ENCODE measurements around the gene PTPRG.

Gene PTPRG

DNA sequence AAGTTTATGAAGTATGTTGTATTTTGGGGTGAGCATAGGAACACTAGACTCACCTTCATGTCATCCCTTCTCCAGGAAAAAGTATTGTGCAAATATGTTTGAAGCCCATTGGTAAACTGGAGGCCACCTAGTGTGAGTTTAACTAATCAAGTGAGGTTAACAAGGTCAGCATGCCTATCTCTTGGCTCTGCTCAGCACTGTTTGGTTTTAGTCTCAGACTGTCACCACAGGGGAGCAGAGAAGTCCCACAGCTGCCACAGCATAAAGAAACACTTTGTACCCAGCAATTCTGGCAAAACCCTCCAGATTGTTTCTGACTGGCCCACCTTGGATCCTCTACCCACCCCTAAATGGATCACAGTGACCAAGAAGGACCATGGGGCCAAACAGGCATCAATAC lies 659.2 kb downstream of the PTPRG start:
- no peak for DNase-seq

DNA sequence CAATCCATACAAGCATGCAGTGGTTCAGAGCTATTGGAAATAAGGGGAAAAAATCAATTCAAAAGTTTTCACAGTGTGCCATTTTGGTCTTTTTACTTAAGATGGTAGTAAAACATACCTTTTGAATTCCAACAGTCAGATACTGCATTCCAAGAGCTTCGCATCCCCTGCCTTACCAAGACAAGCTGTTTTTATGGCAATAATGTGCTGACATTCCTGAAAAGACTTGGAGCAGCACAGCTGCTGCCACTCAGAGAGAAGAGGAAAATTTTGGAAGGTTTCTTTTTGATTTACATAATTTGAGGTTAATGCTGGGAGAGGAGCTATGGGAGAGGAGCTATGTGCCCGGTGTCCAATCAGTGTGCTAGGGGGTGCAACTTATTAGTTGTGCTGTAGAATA lies 663.7 kb downstream of the PTPRG start:
- no peak for DNase-seq

DNA sequence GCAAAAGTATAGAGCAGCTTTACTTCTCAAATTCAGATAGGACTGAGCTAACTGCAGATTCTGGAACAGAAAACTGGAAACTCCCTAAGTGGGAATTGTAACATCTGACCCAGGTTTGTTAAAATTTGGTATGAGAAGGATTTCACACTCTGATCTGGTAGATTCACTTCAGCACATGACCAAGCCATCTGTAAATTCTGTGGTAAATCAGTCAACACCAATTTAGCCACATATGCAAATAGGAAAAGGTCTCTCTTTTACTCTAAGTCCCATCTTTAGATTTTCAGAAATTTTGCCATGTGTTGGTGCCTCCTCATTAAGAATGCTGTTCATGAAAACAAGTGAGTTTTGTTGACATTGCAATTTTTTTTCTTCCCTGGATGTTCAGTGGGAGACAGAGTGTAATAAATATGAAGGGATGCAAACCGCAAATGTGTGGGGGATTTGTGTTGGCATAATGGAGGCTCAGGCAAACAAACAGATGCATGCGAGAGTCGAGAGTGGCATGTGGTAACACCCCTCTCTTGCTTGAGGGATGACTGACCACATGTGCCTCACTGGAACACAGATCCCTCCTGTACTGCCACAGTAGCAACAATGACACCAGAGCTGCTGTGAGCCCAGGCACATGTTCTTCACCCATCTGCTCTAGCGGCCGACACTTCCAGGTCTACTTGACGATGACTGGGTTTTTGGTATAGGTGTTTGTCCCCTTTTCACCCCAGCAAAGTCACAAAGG lies 665.4 kb downstream of the PTPRG start:
- no peak for DNase-seq

DNA sequence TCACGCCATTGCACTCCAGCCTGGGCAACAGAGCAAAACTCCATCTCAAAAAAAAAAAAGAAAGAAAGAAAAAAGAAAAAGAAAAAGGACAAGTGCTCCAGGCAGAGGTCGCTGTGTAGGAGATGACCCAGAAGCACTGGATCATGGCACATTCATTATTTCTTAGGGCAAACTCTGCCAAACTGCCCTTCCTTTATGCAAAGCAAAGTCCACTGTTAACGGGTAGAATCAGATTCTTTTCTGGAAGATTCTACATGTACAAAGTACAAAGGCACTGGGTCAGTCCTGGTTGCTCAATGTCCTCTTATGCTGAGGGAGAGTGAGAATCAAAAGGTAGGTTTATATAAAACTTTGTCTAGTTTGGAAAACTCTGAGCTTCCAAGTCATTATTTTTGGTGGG lies 667.1 kb downstream of the PTPRG start:
- no peak for DNase-seq

DNA sequence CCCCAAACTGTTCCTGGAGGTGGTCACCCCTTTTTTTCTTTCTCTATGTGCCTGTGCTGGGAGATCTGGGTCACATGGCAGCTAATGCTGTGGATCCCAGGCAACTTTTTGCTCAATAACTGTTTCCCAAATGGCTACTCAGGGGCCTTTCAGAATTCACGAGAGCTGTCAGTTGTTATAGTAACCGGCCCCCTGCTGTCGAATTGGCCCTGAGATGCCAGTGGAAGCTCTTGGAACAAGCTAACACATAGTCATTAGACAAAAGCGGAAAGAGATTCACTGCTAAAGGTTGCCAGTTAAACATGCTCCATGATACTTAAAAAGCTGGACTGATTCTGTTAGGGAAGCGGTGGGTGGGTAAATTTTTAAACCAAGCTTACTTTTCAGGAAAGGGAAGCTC lies 667.8 kb downstream of the PTPRG start:
- DNase-seq, result no peak

DNA sequence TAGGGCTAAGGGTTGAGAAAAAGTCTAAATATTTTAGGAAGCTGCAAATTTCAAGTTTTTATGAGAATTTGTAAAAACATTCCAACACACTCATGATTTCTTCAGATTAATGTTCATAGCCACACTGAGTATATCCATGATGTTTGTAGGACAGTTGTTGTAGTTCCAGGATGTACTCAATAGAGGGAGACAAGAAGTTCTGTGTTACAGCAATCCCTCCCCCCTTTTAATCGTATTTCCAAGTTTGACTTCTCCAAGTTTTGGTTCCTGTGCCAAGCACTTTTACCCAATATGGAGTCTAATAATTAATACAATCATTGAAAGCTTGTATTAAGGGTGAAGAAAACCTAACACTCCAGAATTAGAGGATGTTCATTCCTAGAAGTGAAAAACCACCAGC lies 668.5 kb downstream of the PTPRG start:
- DNase-seq, result no peak

DNA sequence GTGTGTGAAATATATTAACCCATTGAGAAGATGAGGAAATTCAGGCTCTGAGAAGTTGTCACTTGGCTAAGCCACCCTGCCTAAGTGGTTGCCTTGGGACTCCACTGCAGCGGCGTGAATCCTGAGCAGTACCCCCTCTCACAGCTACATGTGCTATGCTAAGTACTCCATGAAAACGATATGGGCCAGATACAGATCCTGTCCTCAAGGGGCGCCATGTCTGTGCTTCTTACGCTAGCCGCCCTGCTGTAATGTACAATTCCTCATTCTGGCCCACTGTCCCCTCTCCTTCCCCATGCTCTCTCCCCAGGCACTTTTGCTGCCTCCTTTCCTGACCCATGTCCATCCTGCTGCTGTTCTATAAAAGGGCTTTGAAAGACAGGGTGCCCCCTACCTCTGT lies 671.7 kb downstream of the PTPRG start:
- DNase-seq, result no peak

DNA sequence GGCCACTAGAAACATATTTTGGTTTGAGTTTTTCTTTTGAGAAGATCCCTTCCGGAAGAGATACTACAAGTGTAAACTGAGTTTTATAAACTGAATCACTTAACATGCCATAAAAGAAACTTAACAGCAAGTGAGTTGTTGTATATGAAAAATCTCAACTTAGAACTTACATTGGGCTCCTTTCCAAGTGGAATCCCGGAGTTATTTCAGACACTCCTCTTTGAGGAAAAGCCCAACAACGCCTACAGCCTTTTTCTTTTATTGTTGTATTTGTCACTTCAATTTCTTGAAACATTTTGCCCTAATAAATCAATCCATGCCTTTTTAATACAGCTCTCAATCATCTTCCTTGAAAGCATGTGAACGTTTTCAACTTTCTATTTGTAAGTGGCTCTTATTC lies 674.6 kb downstream of the PTPRG start:
- DNase-seq, result no peak

DNA sequence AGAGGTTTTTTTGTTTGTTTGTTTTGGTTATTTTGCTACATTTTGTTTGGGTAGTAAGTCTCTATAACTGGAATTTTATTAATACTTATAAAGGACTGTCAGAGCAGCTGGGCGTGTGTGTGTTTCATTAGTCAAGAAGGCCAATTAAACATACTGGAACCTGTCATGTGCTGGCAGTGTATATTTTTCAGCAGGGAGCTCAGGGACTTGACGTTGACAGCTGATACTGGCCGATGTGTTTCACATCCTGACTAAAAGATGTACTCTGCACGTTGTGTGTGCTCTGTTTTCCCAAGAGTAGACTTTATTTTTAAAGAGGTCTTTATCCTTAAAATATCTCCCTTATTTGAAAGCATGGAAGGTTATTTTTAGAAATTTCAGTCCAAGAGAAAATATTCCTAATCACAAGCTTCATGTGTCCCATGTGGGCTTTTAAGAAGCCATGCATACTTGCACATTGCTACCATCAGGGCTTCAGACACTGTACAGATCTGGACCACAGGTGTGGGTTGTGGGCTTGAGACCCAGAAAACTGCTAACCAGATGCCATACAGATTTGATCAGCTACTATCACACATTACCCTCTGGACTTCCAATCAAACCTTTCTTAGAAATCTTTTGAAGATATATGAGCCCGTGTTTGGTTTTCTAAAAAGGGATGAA lies 676.0 kb downstream of the PTPRG start:
- no peak for DNase-seq

DNA sequence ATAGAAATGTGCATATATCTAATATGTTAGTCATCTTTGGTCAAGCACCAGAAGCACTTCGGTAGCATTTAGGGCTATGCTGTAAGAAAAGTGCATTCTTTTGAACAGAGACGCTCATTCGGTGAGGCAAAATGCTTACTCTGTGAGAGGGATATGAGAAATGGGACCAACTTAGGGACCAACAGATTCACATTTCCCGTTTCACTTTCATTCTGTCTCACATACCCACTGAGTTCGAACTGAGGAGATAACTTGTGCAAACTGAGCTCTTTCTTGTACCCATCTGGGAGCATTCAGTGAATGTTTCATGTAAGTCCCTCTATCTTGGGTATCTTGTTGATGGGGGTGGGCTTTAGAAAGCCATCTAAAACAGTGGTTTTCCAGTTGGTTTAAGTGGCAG lies 676.6 kb downstream of the PTPRG start:
- DNase-seq, result no peak

DNA sequence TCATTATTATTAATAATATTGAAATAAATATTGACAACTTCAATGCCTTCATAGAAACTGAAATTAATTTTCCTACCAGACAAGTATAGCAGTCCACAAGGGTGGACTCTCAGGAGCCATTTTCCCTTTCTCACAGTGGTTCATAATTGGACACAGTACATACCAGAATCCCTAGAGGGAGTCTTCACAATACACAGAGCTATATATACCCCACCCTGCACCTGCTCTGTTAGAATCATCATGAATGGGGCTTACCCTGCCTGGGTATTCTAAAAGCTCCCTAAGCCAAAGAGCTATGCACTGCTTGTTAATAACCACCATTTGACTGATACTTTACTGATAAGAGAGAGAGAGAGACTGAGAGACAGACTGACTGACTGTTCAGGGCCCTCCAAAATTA lies 677.1 kb downstream of the PTPRG start:
- no peak for DNase-seq

DNA sequence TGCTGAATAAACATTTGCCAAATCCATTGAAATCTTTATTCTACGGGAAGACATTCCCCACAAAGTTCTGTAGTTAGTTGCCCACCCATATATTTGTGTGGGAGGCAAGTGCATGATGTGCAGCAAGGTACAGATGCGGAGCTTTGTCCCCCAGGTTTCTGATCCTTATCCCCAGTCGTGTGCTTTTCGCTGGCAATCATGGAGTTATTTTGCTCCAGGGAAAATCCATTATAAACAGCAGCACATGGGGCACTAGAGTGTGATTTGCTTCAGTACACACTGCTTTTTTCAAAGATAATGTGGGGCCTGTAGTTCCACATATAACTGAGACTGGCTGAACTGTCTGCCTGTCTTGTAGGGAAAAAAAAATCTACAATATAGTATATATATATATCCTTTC lies 679.9 kb downstream of the PTPRG start:
- no peak for DNase-seq

DNA sequence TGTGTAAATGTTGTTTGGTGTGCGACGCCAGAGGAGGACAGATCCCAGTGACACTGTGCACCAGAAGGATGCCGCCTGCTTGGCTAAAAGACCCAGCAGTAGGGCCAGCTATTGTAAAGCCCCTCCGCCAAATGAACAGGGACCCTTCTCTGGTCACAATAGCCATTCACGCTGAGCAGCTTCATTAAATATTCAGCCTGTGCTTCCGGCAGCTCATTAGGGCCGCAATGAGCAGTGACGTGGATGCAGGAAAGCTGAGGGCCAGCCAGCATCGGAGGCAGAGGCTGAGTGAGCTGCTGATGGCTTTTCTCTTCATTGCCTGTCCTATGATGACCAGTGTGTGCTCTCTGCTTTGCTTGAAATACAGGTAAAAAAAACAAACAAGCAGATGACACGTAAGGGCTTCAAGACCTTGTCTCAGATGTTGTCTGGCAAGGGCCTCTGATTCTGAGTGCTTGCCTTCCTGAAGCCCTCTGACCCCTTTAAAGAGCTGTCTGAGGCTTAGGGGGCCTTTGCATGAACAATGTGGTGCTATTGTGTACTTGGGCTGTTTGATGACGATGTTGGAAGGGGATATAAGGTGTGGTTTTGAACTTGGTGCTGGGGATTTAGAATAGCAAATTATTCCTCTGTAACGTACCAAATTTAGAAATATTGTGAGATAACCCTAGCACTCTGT lies 681.6 kb downstream of the PTPRG start:
- no peak for DNase-seq

DNA sequence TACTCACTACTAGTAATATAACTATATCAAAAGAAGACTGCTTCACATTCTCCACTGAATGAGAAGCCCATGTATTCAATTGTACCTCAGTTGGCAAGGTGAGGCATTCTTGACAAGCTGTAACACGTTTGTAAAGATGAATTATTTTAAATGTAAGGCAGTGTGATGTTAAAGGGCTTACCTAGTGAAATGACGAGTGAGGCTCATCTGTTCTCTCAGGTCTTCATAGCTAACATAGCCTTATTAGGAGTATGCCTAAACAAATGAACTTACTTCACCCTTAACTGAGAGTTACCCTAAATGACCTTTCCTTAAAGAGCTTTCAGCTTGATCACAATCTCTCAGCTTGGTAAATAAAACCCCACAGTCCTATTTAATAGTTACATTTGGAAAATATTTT lies 684.7 kb downstream of the PTPRG start:
- DNase-seq, result no peak

DNA sequence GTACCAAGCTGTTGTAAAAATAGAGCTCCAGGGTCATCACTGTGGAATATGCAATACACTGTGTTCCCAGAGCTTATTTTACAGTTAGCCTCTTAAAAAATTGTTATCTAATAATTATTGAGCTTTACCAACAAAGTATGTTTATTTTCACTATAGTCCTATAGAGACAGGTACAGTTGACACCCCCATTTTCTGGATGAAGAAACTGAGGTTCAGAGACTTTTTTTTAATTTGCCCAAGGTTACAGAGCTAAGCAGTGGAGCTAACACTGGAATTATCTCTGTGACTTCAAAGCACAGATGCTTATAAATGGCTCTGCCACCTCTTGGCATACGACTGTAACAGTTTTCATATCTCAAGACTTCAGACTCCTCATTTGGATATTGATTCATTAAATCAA lies 685.6 kb downstream of the PTPRG start:
- DNase-seq, result no peak

DNA sequence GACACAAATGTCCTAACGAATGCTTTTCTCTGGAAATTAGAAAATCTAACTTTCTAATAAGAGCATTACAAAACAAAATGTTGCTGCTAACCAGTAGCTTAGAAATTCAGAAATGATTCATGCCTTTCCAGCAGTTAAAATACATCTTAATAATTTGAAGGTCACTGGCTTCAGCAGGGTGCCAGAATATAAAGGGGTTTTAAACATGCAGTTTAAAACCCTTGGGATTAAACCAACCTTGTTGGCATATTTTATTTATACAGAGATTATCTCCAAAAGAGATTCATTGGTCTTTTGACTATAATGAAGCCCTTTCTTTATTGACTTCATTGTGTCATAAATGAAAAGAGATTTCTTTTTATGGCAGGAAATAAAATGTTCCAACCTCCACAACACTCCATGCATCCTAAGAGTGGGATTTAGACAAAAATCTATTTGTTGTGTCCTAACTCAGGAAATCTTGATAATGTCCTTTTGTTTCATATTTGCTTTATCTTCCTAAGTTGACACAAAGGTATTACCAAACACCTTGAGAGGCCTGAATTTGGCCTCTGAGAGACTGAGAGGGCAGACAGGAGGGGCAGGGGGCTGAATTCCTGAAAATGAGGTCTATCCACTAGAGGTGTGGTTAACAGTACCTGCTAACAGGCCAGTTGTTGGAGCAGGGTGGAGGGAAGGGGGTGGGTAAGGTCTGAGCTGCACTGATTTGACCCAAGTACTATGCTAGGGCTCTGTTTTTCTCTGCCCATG lies 687.5 kb downstream of the PTPRG start:
- DNase-seq, result no peak

DNA sequence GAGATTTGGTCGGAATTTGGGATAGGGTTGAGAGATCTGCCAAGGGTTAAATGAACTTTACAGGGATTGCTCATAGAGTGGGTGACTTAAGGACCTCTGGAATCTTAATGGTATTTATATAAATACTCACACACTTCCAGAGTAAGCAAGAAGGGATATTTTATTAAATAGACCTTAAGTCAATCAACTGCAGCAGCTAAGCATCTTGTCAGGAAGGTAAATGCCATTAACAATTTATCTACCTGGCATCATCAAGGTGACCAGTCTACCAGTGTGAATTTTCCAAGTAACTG lies 688.1 kb downstream of the PTPRG start:
- no peak for DNase-seq

DNA sequence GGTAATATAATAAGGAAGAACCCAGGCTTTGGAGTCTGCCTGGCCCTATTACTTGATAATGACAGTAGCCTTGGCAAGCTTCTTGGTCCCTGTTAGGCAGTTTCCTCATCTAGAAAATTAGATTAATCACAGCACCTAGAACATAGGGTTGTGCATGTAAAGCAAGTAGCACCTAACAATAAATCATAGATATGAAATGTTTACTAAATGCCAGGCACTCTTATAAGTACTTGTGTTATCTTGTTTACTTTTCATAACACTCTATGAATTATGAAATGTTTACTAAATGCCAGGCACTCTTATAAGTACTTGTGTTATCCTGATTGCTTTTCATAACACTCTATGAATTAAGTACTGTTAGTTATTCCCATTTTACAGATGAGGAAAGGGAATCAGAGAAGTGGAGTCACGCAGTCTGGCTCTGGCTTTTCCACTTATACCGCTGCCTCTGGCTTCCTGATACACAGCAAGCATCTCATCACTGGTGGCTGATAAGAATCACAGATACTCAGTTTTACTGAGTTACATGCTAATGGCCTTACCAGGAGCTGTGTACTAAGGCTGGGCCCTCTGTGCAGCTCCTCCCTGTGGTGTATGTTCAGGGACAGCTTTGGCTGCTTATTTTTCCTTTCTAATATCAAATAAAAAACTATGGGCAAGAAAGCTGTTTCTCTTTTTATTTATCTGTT lies 688.6 kb downstream of the PTPRG start:
- DNase-seq, result no peak

DNA sequence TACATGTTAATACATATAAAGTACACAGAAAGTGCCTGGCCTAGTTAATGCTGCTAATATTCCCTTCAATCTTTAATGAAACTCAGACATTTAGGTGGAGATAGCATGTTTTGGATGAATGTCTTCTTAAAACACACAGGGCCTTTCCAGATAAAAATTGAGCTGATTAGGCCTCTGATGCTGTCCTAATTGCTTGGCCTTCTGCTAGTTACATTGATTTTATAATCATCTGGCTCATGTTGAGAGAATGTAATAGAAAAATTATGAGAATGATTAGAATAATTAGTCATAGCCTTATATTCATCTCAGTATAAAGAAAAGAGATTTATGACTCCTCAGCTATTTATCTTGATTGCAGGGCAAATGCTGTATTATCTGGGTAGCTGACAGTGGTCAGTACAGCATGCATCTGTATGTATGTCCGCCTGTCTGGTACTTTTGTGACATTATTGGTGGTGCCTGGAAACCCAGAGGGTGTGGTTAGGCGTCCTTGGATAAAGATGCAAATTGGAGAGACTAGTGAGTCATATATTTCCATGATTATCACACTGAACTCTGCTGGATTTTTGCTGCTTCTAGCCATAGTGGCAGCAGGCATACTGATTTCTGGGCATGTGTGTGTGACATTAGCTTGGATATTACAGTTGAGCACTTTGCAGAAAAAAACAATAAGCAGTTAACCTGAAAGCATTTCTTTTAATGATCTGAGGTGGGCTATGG lies 691.2 kb downstream of the PTPRG start:
- DNase-seq, result no peak

DNA sequence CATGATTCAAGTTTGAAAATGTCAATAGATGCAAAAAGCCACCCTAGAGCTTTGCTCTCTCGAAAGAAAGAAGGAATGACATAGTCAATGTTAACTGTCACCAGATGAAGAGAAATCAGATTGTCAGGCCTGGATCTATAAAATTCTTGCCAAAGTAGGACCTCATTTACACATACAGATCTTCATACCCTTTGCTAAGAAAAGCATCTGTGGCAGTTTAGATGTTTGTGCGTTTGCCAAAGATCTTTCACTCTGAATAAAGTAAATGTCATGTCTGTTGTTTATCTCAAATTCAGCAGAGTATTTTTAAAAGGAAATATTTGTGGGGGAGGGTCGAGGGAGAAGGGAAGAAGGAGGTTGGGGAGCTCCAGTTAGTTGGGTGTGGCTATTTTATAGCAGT lies 692.6 kb downstream of the PTPRG start:
- DNase-seq, result no peak

DNA sequence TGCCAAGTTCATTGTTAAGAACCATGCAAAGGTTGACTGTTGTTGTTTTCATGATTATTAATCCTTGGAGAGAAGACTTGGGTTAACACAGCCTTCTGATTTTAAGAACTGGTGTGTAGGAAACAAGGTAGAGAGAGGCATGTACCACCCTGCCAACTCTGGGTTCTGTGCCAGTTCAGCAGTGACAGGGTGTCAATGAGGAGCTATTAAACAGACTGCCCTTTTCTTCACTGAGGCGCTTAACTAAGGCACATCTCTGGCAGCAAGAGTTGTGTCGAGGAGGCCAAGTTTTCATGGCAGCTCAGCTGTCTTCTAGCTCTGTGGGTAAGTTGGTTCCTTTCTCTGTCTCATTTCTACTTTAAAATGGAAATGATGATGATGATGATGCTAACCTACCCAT lies 694.4 kb downstream of the PTPRG start:
- DNase-seq, result no peak

DNA sequence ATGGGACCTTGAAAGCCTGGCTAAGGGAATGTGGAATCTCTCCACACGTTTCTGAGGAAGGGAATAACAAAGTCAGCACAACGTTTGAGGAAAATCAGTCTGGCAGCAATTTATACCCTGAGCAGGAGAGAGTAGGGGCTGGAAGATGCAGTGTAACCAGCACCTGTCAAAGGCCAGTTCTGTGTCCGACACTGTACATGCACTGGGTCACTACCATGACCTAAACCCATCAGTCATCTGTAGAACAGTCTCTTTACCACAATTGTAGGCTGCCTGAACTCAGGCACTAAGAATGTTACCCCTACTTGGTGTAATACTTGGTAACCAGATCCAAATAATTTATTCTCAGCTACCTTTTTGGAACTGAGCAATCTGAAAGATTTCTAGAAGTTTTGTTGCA lies 698.6 kb downstream of the PTPRG start:
- DNase-seq, result no peak

DNA sequence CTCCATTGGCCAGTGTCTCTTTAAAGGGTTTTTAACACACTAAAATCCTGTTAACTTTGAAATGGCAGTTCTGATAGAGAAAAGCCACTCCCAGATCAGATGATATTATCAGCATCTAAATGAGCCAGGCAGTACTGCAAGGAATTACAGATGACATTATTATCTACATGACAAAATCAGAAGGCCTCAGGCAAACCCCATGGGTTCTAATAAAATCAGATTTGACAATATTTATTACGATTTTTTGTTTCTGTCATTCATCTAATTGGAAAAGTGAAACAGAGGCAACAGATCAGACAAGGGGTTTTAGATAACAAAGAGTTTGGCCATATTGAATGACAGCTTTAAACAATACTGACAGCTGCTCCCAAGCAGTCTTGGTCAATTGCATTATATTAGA lies 699.3 kb downstream of the PTPRG start:
- no peak for DNase-seq

All from NCI-H187 (cell line).